GM21737 (cell line): ENCODE measurements around the gene KLRC4.
"Not testable (repeated sequence)": the region's sequence is repeated elsewhere in the genome, so short reads cannot be mapped to it uniquely, and the experiment has no call there.

Source experiments
- ATAC-seq: cut with Tn5 transposase; IDR thresholded peaks from one replicate; pipeline ENCODE4 v1.9.1; 2021; ENCODE audit warnings: mild to moderate bottlenecking, moderate library complexity; ENCODE audit not compliant: unreplicated experiment

KLRC4 gene

DNA sequence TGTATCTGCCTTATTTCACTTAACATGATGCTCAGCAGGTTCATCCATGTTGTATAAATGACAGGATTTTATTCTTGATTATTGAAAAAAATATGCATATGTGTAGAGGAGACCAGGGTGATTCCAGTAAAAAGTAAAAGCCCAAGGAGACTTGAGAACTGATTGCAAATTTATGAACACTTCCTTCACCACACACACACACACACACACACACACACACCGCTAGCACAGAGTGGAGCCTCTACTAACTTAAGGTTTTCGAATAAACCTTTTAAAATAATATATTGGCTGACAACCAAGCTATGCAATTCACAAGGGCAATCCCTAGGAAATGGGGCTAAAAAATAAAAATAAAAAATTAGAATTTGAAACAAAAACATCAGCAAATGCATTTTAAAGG, 11.4 kb downstream of the KLRC4 start:
- ATAC-seq, result no peak

DNA sequence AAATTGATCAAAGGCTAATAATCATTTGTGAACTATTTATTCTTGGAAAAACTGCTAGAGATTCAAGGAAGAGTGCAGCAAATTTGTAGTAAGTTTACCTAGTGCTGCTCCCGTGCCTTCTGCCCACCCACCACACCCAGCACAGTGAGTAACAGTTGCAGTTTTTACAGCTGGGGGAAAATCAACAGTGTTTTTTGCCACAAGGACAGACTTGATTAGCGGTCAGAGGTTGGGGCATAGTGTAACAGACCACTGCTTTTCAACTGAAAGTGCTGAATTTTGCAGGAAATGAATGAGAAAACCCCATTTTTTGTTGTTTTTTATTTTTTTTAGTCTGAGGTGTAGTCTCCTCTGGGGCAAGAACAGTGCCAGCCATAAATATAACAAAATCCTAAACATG, 12.3 kb downstream of the KLRC4 start:
- ATAC-seq, result no peak

DNA sequence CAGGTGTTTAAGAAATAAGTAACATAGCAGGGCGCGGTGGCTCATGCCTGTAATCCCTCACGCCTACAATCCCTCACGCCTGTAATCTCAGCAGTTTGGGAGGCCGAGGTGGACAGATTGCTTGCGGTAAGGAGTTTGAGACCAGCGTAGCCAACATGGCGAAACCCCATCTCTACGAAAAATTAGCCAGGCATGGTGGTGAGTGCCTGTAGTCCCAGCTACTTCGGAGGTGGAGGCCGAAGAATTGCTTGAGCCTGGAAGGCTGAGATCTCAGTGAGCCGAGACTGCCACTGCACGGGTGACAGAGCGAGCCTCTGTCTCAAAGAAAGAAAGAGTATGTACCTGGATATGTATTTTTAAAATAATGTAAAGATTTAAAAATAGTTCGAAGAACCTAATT, 13.4 kb downstream of the KLRC4 start:
- not testable (repeated sequence) for ATAC-seq

DNA sequence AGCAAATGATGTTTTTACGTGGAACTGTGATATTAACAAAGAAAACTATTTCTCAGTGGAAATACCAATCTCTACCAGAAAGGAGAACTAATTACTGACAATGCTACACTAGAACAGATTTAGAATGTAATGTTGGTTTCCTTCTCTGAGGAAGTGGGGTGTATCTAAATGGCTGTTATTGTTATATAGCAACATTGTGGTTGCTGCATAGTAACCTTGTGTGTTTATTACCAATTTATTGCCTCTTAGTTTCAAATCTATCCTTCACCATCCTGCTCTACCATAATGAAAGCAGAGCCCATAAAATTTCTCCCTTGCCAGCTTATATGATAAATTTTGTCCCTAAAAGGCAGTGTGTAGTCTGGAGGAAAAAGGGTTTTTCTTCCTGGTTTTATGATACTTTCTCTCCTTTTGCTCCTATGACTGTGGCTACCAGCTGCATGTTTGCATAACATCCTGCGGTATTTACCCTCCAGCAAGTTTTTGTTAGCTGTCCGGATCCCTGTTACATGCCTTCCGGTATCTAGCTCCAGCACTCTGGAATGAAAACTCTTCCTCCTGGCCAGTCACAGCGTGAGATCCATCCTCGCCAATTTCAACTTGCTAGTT, 14.1 kb downstream of the KLRC4 start:
- peak; percentile 68 for ATAC-seq

DNA sequence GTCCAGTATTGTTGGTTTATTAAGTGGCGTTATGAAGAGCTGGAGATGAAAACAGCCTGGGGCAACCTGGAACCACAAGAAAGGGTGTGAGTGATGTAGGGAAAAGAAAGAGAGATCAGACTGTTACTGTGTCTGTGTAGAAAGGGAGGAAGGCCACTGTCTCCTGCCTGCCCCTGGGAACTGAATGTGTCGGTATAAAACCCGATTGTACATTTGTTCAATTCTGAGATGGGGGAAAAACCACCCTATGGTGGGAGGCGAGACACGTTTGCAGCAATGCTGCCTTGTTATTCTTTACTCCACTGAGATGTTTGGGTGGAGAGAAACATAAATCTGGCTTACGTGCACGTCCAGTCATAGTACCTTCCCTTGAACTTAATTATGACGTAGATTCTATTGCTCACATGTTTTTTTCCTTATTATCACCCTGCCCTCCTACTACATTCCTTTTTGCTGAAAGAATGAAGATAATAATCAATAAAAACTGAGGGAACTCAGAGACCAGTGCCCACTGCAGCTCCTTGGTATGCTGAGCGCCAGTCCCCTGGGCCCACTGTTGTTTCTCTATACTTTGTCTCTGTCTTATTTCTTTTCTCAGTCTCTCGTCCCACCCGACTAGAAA, 14.9 kb downstream of the KLRC4 start:
- not testable (repeated sequence) for ATAC-seq

DNA sequence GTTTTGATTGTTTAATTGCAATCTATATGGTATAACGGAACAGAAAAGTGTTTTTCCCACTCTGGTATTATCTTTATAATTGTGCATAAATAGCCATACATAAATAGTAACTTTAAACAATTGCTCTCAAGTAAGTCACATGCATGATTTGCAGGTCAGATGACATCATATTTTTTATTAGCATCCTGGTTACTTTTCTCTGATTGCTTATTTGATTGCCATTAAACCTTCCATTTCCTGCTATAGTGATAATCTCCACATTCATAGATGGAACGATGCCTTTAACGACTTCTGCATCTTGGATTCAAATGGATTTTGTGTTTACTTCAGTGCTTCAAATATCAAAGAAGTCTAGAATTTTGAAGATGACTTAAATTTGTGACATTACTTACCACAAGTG, 16.3 kb downstream of the KLRC4 start:
- ATAC-seq, result no peak

DNA sequence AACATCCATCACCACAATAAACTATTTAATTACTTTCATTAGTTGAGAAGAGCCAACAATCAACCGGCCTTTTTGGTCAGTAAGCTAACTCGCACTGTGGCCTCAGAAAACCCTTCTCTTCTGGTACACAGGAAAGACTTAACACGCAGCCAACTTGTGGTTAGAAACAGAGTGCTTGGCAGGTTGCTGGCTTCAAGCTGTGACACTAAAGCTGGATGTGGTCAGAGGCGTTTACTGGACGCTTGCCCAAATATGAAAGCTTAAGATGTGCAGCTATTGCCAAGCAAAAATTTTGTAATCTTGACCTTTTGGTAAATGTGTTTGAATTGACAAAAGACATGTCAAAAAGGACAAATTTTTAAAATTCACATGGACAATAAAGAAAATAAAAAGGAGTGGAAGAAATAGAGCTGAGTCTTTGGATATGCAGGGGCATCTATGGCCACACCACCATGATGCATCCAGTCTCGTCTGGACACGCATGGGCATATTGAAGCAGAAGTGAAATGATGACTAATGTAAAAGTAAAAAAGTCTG, 17.1 kb downstream of the KLRC4 start:
- ATAC-seq, result peak; percentile 53

DNA sequence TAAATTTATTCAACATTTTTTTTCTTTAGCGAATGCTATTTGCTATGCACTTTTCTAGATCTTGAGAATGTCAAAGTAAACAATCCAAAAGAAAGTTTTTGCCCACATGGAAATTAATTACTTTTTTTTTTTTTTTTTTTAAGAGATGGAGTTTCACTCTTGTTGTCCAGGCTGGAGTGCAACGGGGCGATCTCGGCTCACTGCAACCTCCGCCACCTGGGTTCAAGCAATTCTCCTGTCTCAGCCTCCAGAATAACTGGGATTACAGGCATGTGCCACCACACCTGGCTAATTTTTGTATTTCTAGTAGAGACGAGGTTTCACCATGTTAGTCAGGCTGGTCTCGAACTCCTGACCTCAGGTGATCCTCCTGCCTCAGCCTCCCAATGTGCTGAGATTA, 18.6 kb downstream of the KLRC4 start:
- not testable (repeated sequence) for ATAC-seq

DNA sequence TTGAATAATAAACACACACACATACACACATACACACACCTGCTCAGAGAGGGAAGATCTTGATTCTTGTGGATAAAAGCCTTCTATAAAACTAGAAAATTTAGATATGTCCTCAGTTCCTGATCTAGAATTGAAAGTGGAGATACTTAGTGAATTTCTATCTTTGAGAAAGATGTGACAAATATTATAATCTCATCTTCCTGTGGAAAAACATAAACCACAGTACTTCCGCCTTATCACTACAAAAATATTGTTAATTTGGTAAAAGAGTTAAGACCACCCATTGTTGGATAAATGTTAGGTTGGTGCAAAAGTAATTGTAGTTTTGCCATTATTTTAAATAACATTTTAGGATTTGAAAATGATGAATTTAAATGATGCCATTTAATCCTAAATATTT, 19.7 kb downstream of the KLRC4 start, which contains the start of gene KLRK1:
Gene KLRK1 (minus strand): TSS at position 138 of the 400 bp plus-strand sequence. CDS start 1,231 bp downstream, outside the sequence.
- ATAC-seq, result no peak

DNA sequence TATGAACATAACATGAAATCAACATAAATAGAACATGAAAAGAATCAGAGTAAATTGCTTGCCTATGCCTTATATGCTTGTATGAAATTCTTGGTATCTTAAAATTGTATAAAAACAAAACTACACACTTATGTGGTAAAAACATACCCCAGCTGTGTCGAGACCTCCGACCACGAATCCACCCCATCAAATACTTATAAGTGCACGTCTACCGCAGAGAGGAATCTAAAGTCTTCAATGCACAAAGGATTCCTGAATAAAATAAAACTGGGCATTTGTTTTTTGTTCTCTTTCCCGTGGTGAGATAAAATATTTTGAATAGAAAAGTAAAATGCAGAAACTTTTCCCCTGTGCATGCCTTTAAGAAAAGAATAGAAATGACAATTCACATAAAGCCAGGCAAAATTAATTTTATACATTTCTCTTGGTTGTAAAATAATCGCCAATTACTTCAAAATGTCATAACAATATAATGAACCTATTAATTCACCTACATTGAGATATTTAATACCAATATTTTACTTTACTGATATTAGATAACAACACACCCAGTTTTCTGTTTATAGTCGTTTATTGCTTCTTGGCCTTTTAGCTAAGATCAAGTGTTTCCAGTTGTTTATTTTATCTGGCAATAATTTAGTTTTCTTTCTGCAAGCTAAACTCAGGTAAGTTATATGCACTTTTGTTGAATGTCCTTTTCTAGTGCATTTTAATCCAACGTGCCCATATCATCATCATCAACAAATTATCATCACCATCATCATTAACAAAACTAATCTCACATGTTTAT, 20.7 kb downstream of the KLRC4 start:
- no peak for ATAC-seq

DNA sequence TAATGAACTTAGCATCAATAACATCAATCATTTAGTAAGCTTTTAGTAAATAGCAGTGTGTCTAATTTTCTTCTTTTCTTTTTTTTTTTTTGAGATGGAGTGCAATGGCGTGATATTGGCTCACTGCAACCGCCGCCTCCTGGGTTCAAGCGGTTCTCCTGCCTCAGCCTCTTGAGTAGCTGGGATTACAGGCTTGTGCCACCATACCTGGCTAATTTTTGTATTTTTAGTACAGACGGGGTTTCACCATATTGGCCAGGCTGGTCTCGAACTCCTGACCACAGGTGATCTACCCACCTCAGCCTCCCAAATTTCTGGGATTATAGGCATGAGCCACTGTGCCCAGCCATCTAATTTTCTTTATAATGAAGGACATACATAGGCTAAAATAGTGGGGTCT, 22.1 kb downstream of the KLRC4 start:
- ATAC-seq, result not testable (repeated sequence)

DNA sequence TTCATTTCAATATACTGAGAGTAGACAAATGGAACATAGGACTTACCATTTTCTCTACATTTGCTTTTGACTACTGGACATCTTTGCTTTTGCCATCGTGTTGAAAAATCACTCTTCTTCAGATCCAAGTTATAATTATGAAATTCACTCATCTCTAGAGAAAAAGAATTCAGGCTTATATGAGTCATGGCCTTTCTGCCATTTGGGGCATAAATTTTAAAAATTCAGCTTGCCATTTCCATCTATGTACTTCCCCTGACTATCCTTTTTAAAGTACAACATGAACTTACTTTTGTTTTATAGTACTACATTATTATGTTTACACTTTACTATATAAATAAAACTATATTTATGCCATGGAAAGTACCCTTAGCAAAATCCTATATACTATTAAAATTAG, 22.7 kb downstream of the KLRC4 start:
- no peak for ATAC-seq

DNA sequence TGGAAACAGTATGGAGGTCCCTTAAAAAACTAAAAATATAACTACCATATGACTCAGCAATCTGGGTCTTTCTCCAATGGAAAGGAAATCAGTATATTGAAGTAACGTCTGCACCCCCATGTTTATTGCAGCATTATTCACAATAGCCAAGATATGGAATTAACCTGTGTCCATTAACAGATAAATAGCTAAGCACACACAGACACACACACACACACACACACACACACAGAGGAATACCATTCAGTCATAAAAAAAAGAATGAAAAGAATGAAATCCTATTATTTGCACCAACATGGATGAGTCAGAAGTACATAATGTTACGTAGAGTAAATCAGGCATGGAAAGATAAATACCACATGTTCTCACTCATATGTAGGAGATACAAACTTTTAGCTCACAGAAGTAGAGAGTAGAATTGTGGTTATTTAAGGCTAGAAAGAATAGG, 24.4 kb downstream of the KLRC4 start:
- no peak for ATAC-seq

DNA sequence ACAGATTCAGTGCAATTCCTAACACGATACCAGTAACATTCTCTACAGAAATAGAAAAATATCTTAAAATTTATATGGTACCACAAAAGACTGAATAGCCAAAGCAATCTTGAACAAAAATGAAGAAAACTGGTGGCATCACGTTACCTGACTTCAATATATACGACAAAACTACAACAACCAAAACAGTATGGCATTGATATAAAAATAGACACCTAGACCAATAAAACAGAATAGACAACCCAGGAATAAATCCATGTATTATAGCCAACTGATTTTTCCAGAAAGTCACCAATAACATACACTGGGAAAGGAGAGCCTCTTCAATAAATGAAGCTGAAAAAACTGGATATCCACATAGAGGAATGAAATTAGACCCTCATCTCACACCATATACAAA, 25.4 kb downstream of the KLRC4 start:
- ATAC-seq, result no peak

DNA sequence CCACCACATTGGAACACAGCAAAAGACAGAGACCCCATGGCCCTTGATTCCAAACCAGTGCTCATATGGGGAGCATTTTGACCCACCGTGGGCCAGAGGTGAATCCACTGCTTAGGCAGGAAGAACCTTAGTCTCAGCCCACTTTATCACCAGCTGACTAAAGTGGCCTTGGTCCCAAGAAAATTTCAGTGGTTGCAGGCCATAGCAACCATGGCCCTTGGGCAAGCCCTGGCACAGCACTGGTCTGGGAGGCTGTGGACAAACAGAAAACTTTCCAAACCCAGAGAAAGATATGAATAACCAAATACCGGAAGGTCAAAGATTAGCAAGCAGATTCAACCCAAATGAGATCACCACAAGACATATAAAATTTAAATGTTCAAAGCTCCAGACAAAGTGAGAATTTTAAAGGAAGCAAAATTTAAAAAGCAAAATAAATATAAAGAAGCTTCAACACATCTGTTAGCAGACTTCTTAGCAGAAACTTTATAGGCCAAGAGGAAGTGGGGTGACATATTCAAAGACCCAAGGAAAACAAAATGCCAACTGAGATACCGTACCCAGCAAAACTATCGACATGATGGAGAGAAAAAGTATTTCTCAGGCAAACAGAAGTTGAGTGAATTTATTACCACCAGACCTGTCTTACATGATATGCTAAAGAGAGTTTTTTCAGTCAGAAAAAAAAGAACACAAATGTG, 27.5 kb downstream of the KLRC4 start:
- ATAC-seq, result no peak

DNA sequence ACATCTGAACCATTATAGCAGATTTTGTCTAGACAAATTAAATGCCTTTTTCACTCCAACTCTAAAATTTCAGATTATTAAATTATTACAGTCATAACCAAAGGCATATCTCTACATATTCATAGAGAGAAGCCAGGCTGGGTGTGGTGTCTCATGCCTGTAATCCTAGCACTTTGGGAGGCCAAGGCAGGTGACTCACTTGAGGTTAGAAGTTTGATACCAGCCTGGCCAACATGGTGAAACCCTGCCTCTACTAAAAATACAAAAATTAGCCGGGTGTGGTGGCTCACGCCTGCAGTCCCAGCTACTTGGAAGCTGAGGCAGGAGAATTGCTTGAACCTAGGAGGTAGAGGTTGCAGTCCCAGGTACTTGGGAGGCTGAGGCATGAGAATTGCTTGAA, 30.8 kb downstream of the KLRC4 start:
- not testable (repeated sequence) for ATAC-seq

DNA sequence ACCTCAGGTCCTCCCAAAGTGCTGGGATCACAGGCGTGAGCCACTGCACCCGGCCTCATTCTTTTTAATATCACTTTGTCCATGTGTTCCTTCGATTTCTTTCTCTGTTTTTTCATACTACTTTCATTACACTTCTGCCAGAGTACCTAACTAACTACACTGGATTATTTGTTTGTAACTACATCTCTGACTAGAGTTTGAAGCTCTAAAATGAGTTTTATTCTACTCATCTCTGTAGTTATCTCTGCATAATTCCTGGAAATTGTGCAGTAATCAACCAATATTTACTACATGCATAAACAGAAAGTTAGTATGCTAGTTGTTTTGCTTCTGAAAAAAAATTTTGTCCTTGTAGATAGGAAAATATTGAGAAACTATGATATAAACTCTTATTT, 34.9 kb downstream of the KLRC4 start:
- no peak for ATAC-seq

DNA sequence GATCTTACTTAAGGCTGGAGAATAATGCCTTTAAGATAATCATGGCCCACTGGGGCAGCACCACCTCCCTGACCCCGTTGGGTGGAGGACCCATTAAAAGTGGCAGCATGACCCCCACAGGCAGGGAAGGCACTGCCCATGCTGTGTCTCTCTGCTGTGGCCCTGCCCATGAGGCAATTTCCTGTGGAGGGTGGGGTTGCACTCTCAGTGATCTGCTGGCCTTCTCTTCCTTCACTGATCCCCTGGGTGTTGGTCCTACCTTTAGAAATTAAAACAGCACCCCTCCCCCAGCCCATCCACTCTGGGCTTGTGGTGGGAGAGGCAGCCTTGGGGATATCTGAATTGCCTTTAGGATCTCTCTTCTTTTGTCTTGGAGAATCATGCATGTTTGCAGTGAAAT, 37.0 kb downstream of the KLRC4 start:
- ATAC-seq, result no peak

DNA sequence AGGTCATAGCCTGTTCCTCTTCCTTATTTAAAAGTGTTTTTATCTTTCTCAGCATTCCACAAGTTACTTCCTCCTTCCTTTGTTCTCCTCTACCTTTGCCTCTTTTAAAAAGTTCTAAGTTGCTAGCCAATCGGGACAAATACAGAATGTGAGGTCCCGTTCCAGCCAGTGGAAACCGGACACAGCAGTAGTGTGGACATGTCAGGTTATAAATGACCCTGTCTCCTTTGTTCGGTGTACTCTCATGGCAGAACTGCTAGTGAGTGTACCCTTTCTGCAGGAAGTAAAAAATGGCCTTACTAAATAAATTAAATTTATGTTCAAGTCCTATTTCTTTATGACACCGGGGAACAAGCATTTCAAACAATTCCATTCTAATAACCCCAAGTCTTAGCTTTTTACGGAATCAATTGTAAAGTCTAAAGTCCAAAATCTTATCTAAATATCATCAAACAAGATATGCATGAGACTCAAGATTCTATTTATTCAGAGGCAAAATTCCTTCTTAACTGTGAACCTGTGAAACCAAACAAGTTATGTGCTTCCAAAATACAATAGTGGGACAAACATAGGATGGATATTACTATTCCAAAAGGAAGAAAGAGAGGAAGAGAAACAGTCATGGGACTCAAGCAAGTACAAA, 37.5 kb downstream of the KLRC4 start:
- ATAC-seq, result not testable (repeated sequence)

DNA sequence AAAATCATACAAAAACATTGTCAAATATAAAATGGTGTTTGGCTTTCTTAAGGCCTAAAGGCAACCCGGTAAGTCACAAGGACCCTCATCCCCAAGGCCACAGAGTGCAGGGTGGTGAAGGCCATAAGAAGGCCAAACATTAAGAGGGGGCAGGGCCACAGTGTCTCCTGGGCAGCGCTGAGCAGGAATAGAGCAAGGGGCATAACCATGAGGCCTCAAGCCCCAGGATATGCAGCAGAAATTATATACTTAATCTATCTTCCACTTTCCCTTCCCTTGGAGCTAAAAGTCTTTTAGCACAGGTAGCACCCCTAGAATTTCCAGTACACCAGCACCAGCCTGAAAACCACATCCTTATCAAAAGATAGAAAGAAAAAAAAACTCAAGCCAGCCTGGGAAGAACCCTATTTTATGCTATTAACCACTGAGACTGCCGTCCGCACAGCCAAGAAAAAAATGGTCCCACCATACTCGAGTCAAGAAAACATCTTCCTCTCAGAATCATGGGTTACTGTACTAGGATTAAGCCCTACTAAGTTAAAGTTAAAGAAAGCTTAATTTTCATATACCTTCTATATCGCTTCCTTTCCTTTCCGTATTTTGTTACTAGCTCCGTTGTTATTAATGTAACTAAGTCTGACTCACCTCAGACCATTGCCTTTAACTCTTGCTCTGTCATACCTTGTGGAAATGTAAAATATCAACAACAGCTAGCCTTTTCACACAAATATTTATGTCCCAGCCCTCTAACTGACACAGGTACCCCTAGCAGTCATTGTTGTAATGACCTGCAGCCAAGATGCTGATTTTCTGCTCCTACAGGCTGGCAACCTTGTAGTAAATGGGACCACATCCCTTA, 39.8 kb downstream of the KLRC4 start:
- no peak for ATAC-seq
